IMR-90 (cell line): ENCODE data around the gene DIP2C.

ENCODE experiments used
- BHLHE40 ChIP-seq: fragments of 150-350 bp; IDR thresholded peaks from 2 replicates; pipeline ENCODE4 v1.6.1; 2016; ENCODE audit warnings: mild to moderate bottlenecking, low read depth, low read length
- CHD1 ChIP-seq: IDR thresholded peaks from 2 replicates; pipeline ENCODE4 v1.6.1; 2012; ENCODE audit warnings: low read depth, low read length, improper control_type of control experiment
- RCOR1 ChIP-seq: IDR thresholded peaks from 2 replicates; pipeline ENCODE4 v1.6.1; 2012; ENCODE audit warnings: mild to moderate bottlenecking, low read length, improper control_type of control experiment; ENCODE audit not compliant: insufficient replicate concordance
- SMC3 ChIP-seq: fragments of 150-350 bp; IDR thresholded peaks from 2 replicates; pipeline ENCODE4 v1.6.1; 2016; ENCODE audit warnings: low read depth, mild to moderate bottlenecking, antibody characterized with exemption, low read length, moderate library complexity
- TF ChIP-seq, protein P1 (sequence below): conservative IDR thresholded peaks from 2 replicates; pipeline ENCODE4 v1.5.1; 2012; ENCODE audit warnings: mild to moderate bottlenecking, low read depth, low read length, improper control_type of control experiment

DNA sequence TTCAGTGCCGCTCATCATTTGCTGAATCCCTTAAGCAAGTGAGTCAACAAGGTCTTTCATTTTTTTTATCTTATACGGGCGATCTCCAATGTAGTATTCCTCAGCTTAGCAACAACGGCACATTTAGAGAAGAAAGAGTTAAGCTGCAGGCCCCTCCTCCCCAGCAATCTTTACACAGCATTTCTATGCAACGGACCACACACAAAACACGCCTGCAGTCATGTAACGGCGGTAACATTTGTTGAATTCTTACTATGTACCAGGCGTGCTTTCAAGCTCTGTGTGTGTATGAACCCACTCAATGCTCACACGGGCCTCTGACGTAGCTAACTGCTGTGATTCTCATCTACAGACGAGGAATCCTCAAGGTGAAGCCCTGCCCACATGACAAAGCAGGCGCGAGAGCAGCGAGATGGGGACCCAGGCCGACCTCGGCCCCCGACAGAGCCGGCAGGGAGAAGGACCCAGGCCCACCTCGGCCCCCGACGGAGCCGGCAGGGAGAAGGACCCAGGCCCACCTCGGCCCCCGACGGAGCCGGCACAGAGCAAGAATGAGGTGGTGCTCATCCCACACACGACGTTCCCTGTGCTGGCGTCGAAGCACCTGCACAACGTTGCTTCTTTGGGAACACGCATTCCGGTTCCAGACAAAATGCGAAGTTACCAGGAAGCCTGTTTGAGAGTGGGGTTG lies 313.5 kb downstream of the DIP2C start:
- TF ChIP-seq BHLHE40 (no peak), SMC3 (no peak), CHD1 (no peak), RCOR1 (no peak)
- TF ChIP-seq, protein P1, sequence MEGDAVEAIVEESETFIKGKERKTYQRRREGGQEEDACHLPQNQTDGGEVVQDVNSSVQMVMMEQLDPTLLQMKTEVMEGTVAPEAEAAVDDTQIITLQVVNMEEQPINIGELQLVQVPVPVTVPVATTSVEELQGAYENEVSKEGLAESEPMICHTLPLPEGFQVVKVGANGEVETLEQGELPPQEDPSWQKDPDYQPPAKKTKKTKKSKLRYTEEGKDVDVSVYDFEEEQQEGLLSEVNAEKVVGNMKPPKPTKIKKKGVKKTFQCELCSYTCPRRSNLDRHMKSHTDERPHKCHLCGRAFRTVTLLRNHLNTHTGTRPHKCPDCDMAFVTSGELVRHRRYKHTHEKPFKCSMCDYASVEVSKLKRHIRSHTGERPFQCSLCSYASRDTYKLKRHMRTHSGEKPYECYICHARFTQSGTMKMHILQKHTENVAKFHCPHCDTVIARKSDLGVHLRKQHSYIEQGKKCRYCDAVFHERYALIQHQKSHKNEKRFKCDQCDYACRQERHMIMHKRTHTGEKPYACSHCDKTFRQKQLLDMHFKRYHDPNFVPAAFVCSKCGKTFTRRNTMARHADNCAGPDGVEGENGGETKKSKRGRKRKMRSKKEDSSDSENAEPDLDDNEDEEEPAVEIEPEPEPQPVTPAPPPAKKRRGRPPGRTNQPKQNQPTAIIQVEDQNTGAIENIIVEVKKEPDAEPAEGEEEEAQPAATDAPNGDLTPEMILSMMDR = no peak
